ENCODE data around the gene FAM20C.
"Not testable (repeated sequence)": the region's sequence is repeated elsewhere in the genome, so short reads cannot be mapped to it uniquely, and the experiment has no call there.

Gene FAM20C

GRCh38 chr7:256461-256940 lies 64.1 kb downstream of the FAM20C start:
- DNase-seq (ENCODE audit: low spot score in 2 of 2) (no peak), ATAC-seq (ENCODE audit: low read depth) (no peak)
- Mint-ChIP-seq H3K36me3 (no peaks in the 10 kb centered on the region), H3K4me1 (peaks cover 3% of the 10 kb centered on the region), H3K27me3 (peaks cover 3% of the 10 kb centered on the region), H3K27ac (no peak overlapping the region), H3K4me3 (no peak overlapping the region), H3K9me3 (no peaks in the 10 kb centered on the region)

GRCh38 chr7:256981-257646 lies 64.7 kb downstream of the FAM20C start:
- Mint-ChIP-seq H3K9me3 (no peaks in the 10 kb centered on the region), H3K27ac (no peak overlapping the region), H3K4me1 (peaks cover 7% of the 10 kb centered on the region), H3K36me3 (peaks cover under 1% of the 10 kb centered on the region), H3K4me3 (no peak overlapping the region), H3K27me3 (peaks cover 3% of the 10 kb centered on the region)
- DNase-seq (ENCODE audit: low spot score in 2 of 2) (no peak), ATAC-seq (ENCODE audit: low read depth) (no peak)

GRCh38 chr7:257647-257992 lies 65.2 kb downstream of the FAM20C start:
- peaks cover 4% of the 10 kb centered on the region for H3K36me3 Mint-ChIP-seq
- H3K9me3 Mint-ChIP-seq = peaks cover 4% of the 10 kb centered on the region
- H3K27me3 Mint-ChIP-seq = peaks cover 3% of the 10 kb centered on the region
- no peak for ATAC-seq (ENCODE audit: low read depth)
- H3K4me1 Mint-ChIP-seq = peaks cover 12% of the 10 kb centered on the region
- H3K4me3 Mint-ChIP-seq = no peak overlapping the region
- H3K27ac Mint-ChIP-seq = no peak overlapping the region
- DNase-seq (ENCODE audit: low spot score in 2 of 2) = no peak

- no peak overlapping the region for H3K4me3 Mint-ChIP-seq
- peaks cover 4% of the 10 kb centered on the region for H3K9me3 Mint-ChIP-seq
- DNase-seq (ENCODE audit: low spot score in 2 of 2) (no peak), ATAC-seq (ENCODE audit: low read depth) (no peak)
- H3K4me1 Mint-ChIP-seq = peaks cover 12% of the 10 kb centered on the region
- H3K27me3 Mint-ChIP-seq = peaks cover 3% of the 10 kb centered on the region
- peaks cover 4% of the 10 kb centered on the region for H3K36me3 Mint-ChIP-seq
- H3K27ac Mint-ChIP-seq = no peak overlapping the region
These were observed 66.3 kb downstream of the FAM20C start for GRCh38 chr7:258476-259190.

GRCh38 chr7:259191-259505 lies 66.8 kb downstream of the FAM20C start:
- Mint-ChIP-seq H3K4me1 (peaks cover 12% of the 10 kb centered on the region), H3K36me3 (peaks cover 4% of the 10 kb centered on the region), H3K27me3 (peaks cover 3% of the 10 kb centered on the region), H3K27ac (no peak overlapping the region), H3K9me3 (peaks cover 4% of the 10 kb centered on the region), H3K4me3 (no peak overlapping the region)
- DNase-seq (ENCODE audit: low spot score in 2 of 2) (no peak), ATAC-seq (ENCODE audit: low read depth) (no peak)

GRCh38 chr7:259751-260405 lies 67.5 kb downstream of the FAM20C start:
- H3K36me3 Mint-ChIP-seq = peaks cover 4% of the 10 kb centered on the region
- H3K27ac Mint-ChIP-seq = no peak overlapping the region
- peaks cover 12% of the 10 kb centered on the region for H3K4me1 Mint-ChIP-seq
- H3K27me3 Mint-ChIP-seq = peaks cover 3% of the 10 kb centered on the region
- H3K9me3 Mint-ChIP-seq = peaks cover 11% of the 10 kb centered on the region
- no peak for ATAC-seq (ENCODE audit: low read depth)
- no peak overlapping the region for H3K4me3 Mint-ChIP-seq
- no peak for DNase-seq (ENCODE audit: low spot score in 2 of 2)

- peaks cover 4% of the 10 kb centered on the region for H3K36me3 Mint-ChIP-seq
- ATAC-seq (ENCODE audit: low read depth) (no peak), DNase-seq (ENCODE audit: low spot score in 2 of 2) (no peak)
- H3K27ac Mint-ChIP-seq = no peak overlapping the region
- peaks cover 11% of the 10 kb centered on the region for H3K9me3 Mint-ChIP-seq
- peaks cover 3% of the 10 kb centered on the region for H3K27me3 Mint-ChIP-seq
- H3K4me1 Mint-ChIP-seq = peaks cover 12% of the 10 kb centered on the region
- H3K4me3 Mint-ChIP-seq = no peak overlapping the region
These were observed 68.3 kb downstream of the FAM20C start for GRCh38 chr7:260441-261281.

- Mint-ChIP-seq H3K27ac (no peak overlapping the region), H3K27me3 (peaks cover 3% of the 10 kb centered on the region), H3K9me3 (peaks cover 11% of the 10 kb centered on the region), H3K36me3 (peaks cover 4% of the 10 kb centered on the region), H3K4me3 (peak overlapping the region; percentile 46), H3K4me1 (peaks cover 12% of the 10 kb centered on the region)
- ATAC-seq (ENCODE audit: low read depth) = no peak
- DNase-seq (ENCODE audit: low spot score in 2 of 2) = no peak
These were observed 69.2 kb downstream of the FAM20C start for GRCh38 chr7:261341-262250.

GRCh38 chr7:262251-262572 lies 69.8 kb downstream of the FAM20C start:
- Mint-ChIP-seq H3K27me3 (peaks cover 3% of the 10 kb centered on the region), H3K4me1 (peaks cover 12% of the 10 kb centered on the region), H3K4me3 (peak overlapping the region; percentile 46), H3K9me3 (peaks cover 11% of the 10 kb centered on the region), H3K27ac (no peak overlapping the region), H3K36me3 (peaks cover 4% of the 10 kb centered on the region)
- DNase-seq (ENCODE audit: low spot score in 2 of 2) (no peak), ATAC-seq (ENCODE audit: low read depth) (no peak)

- Mint-ChIP-seq H3K4me1 (peaks cover 12% of the 10 kb centered on the region), H3K4me3 (peak overlapping the region; percentile 46), H3K9me3 (peaks cover 11% of the 10 kb centered on the region)
- not testable (repeated sequence) for H3K27me3 Mint-ChIP-seq; H3K27ac Mint-ChIP-seq; H3K36me3 Mint-ChIP-seq; ATAC-seq (ENCODE audit: low read depth)
- peak; percentile 40 to 52 for DNase-seq (ENCODE audit: low spot score in 2 of 2)
These were observed 70.4 kb downstream of the FAM20C start for GRCh38 chr7:262631-263311.

GRCh38 chr7:263483-264351 lies 71.3 kb downstream of the FAM20C start:
- DNase-seq (ENCODE audit: low spot score in 2 of 2) (peak; percentile 33 to 54), ATAC-seq (ENCODE audit: low read depth) (peak; percentile 49)
- not testable (repeated sequence) for H3K4me3 Mint-ChIP-seq, H3K27ac Mint-ChIP-seq, H3K27me3 Mint-ChIP-seq, H3K36me3 Mint-ChIP-seq
- peaks cover 12% of the 10 kb centered on the region for H3K4me1 Mint-ChIP-seq
- peaks cover 11% of the 10 kb centered on the region for H3K9me3 Mint-ChIP-seq

- Mint-ChIP-seq H3K36me3 (peaks cover 4% of the 10 kb centered on the region), H3K4me3 (no peak overlapping the region), H3K27me3 (no peaks in the 10 kb centered on the region), H3K4me1 (peaks cover 9% of the 10 kb centered on the region), H3K27ac (no peak overlapping the region), H3K9me3 (peaks cover 11% of the 10 kb centered on the region)
- ATAC-seq (ENCODE audit: low read depth) (no peak), DNase-seq (ENCODE audit: low spot score in 2 of 2) (no peak)
These were observed 72.3 kb downstream of the FAM20C start for GRCh38 chr7:264541-265191.
